Left ventricle myocardium inferior (tissue), 1 donor: ENCODE data around the gene DCLK2. TPM values are rescaled to one million over a fixed set of nuclear protein-coding genes. Genes with fewer than 3 reads are reported as not detected.

Experiments
- DNase-seq: peaks from one replicate; pipeline ENCODE4 v3.0.0-alpha.2; 2020
- H3K27ac ChIP-seq: fragments of 200-600 bp; replicated peaks from 2 replicates; pipeline ENCODE4 v1.8.0; 2021
- H3K27me3 ChIP-seq: fragments of 200-600 bp; 2 replicates; pipeline ENCODE4 v1.8.0; 2021; ENCODE audit warnings: low read depth
- H3K36me3 ChIP-seq: fragments of 200-600 bp; 2 replicates; pipeline ENCODE4 v1.8.0; 2021
- H3K4me1 ChIP-seq: fragments of 200-600 bp; 2 replicates; pipeline ENCODE4 v1.8.0; 2021
- H3K4me3 ChIP-seq: fragments of 200-600 bp; 2 replicates; pipeline ENCODE4 v1.8.0; 2021; ENCODE audit warnings: mild to moderate bottlenecking, moderate library complexity
- H3K9me3 ChIP-seq: fragments of 200-600 bp; replicated peaks from 2 replicates; pipeline ENCODE4 v1.8.0; 2021
- intact Hi-C: fragments of 100-400 bp; cut with micrococcal nuclease; formaldehyde crosslinking; loops from one replicate; pipeline ENCODE4 v1.11.0; 2022
- total RNA-seq: library from RNA; stranded (reverse); fragmentation: NEBNext Ultra II Directional; extraction: Animal tissue kit (Norgen Biotek cat#: 25700); gene quantifications from one replicate; pipeline ENCODE4 v1.2.1, GENCODE V29; 2021
- TF ChIP-seq, protein P1 (sequence below): fragments of 200-600 bp; IDR thresholded peaks from 2 replicates; pipeline ENCODE4 v1.8.0; 2021; ENCODE audit warnings: antibody characterized with exemption, mild to moderate bottlenecking, borderline replicate concordance
- donor health status: DM: no; HTN: yes; CAD: no; lungs with severe emphysema.

The DCLK2 gene
- total RNA-seq, 1 donor from 2014 or later: 21.9 TPM

DNA sequence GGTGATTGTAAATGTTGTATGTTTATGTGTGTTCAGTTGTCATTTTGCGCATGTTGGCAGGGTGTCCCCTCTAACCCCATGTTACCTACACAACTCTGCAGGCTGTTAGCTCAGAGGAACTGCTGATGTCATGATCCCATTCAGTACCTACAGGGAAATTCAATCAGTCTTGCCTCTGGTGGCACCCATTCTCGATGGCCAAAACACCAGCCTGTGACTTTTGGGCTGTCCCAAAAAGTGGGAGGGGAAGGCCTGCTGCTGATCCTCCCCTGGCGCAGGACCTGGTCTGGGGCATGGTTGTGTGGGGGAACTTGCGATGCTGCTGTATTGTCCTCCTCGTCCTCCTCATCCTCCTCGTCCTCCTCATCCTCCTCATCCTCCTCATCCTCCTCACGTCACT lies 174.5 kb downstream of the DCLK2 start:
- no peak overlapping the region for H3K4me3 ChIP-seq
- DNase-seq: no peak
- TF ChIP-seq, protein P1, sequence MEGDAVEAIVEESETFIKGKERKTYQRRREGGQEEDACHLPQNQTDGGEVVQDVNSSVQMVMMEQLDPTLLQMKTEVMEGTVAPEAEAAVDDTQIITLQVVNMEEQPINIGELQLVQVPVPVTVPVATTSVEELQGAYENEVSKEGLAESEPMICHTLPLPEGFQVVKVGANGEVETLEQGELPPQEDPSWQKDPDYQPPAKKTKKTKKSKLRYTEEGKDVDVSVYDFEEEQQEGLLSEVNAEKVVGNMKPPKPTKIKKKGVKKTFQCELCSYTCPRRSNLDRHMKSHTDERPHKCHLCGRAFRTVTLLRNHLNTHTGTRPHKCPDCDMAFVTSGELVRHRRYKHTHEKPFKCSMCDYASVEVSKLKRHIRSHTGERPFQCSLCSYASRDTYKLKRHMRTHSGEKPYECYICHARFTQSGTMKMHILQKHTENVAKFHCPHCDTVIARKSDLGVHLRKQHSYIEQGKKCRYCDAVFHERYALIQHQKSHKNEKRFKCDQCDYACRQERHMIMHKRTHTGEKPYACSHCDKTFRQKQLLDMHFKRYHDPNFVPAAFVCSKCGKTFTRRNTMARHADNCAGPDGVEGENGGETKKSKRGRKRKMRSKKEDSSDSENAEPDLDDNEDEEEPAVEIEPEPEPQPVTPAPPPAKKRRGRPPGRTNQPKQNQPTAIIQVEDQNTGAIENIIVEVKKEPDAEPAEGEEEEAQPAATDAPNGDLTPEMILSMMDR: no peak
- intact Hi-C loops: no loop called here
- no peaks in the 10 kb centered on the region for H3K9me3 ChIP-seq
- peaks cover 43% of the 10 kb centered on the region for H3K36me3 ChIP-seq
- no peaks in the 10 kb centered on the region for H3K27me3 ChIP-seq
- H3K4me1 ChIP-seq: no peaks in the 10 kb centered on the region
- no peak overlapping the region for H3K27ac ChIP-seq

- Histone ChIP-seq H3K4me3 (no peak overlapping the region), H3K4me1 (no peaks in the 10 kb centered on the region), H3K27me3 (no peaks in the 10 kb centered on the region), H3K27ac (no peak overlapping the region), H3K9me3 (no peaks in the 10 kb centered on the region), H3K36me3 (peaks cover 40% of the 10 kb centered on the region)
- no peak for DNase-seq
- intact Hi-C loops: no loop called here
- TF ChIP-seq, protein P1: no peak
Measured at GRCh38 chr4:150253416-150253815, 175.2 kb downstream of the DCLK2 start.

DNA sequence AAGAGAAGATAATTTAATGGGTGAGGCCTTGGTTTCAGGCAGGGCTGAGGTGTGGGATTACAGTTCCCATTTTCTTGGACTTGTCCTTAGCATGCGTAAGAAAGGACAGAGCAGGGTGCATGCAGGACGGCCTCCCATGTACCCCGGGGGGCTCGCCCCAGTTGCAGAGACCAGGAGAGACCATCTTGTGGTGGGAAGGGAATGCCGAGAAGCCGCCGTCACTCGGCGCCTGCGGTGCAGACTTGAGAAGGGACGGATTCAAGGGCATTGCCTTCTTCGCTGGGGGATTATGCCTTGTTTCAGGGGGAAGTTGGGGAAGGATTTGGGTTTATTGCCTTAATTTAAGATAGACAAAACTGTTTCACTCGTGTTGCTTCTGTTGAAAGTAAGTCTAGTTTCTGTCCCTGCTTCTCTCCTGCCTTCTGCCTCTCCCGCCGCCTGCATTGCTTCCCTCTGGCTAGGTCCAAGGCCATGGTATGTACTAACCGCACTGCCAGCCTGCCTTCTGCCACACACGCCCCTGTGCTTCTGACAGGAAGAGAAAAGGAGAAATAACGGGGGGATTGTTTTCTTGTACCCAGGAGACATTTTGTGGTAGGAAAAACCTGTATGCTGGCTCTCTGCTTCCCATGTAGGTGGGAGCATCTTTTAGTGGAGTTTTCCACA lies 175.9 kb downstream of the DCLK2 start:
- no peak overlapping the region for H3K4me3 ChIP-seq
- TF ChIP-seq, protein P1: no peak
- DNase-seq: no peak
- no peaks in the 10 kb centered on the region for H3K9me3 ChIP-seq
- H3K27me3 ChIP-seq: no peaks in the 10 kb centered on the region
- no peak overlapping the region for H3K27ac ChIP-seq
- H3K4me1 ChIP-seq: no peaks in the 10 kb centered on the region
- intact Hi-C loops: no loop called here
- H3K36me3 ChIP-seq: peaks cover 35% of the 10 kb centered on the region

GRCh38 chr4:150255610-150256224 lies 177.5 kb downstream of the DCLK2 start:
- peak overlapping the region; percentile 50 for H3K27ac ChIP-seq
- DNase-seq: no peak
- H3K9me3 ChIP-seq: no peaks in the 10 kb centered on the region
- H3K36me3 ChIP-seq: peaks cover 30% of the 10 kb centered on the region
- no peaks in the 10 kb centered on the region for H3K4me1 ChIP-seq
- no peaks in the 10 kb centered on the region for H3K27me3 ChIP-seq
- TF ChIP-seq, protein P1: no peak
- intact Hi-C loops: no loop called here
- H3K4me3 ChIP-seq: peak overlapping the region; percentile 33

DNA sequence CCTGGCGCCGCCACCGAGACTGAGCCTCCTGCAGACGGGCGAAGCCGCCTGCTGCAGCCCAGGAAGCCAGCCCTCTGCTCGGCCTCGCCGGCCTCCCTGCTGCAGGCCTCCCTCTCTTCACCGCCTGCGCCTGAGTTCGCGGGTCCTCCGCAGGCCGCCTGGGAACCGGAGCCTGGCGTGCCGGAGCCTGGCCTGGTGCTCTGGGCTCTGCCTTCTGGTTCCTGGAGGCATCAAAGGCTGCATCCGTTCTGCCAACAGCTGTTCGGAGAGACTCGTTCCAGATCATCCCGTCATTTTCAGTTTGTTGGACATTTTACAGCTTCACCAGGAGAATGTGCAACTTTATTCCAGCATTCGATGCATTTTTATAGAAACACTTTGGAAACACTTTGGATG lies 178.0 kb downstream of the DCLK2 start:
- no peaks in the 10 kb centered on the region for H3K4me1 ChIP-seq
- intact Hi-C loops: no loop called here
- H3K27me3 ChIP-seq: no peaks in the 10 kb centered on the region
- TF ChIP-seq, protein P1: no peak
- H3K4me3 ChIP-seq: peak overlapping the region; percentile 33
- H3K27ac ChIP-seq: peak overlapping the region; percentile 50
- H3K9me3 ChIP-seq: no peaks in the 10 kb centered on the region
- H3K36me3 ChIP-seq: peaks cover 30% of the 10 kb centered on the region
- peak; percentile 29 for DNase-seq
